Measurements from ENCODE around the gene FOXP1.

The FOXP1 gene

GRCh38 chr3:71509066-71509465, 74.5 kb downstream of the FOXP1 start:
- FAIRE-seq (no peak), DNase-seq (ENCODE audit: insufficient read length, low spot score) (no peak)
- TF ChIP-seq POLR2A (IDR thresholded peaks at IDR 0.05; ENCODE audit: low read depth, low read length), result no peak

- FAIRE-seq (no peak), DNase-seq (ENCODE audit: insufficient read length, low spot score) (no peak)
- TF ChIP-seq POLR2A (IDR thresholded peaks at IDR 0.05; ENCODE audit: low read depth, low read length), result no peak
Measured at GRCh38 chr3:71505767-71506350, 77.7 kb downstream of the FOXP1 start.

GRCh38 chr3:71504250-71505036, 79.1 kb downstream of the FOXP1 start:
- peak; percentile 56 for DNase-seq (ENCODE audit: insufficient read length, low spot score)
- FAIRE-seq, result peak; percentile 67
- no peak for TF ChIP-seq POLR2A (IDR thresholded peaks at IDR 0.05; ENCODE audit: low read depth, low read length)

- peak; percentile 25 for DNase-seq (ENCODE audit: insufficient read length, low spot score)
- no peak for TF ChIP-seq POLR2A (IDR thresholded peaks at IDR 0.05; ENCODE audit: low read depth, low read length)
- no peak for FAIRE-seq
Measured at GRCh38 chr3:71503525-71504249, 79.8 kb downstream of the FOXP1 start.

GRCh38 chr3:71502066-71502625, 81.4 kb downstream of the FOXP1 start:
- TF ChIP-seq POLR2A (IDR thresholded peaks at IDR 0.05; ENCODE audit: low read depth, low read length), result no peak
- no peak for FAIRE-seq
- DNase-seq (ENCODE audit: insufficient read length, low spot score), result no peak

- DNase-seq (ENCODE audit: insufficient read length, low spot score) (no peak), FAIRE-seq (no peak)
- no peak for TF ChIP-seq POLR2A (IDR thresholded peaks at IDR 0.05; ENCODE audit: low read depth, low read length)
Measured at GRCh38 chr3:71500696-71501095, 82.8 kb downstream of the FOXP1 start.

GRCh38 chr3:71499227-71499876, 84.2 kb downstream of the FOXP1 start:
- FAIRE-seq, result no peak
- no peak for TF ChIP-seq POLR2A (IDR thresholded peaks at IDR 0.05; ENCODE audit: low read depth, low read length)
- DNase-seq (ENCODE audit: insufficient read length, low spot score), result no peak

GRCh38 chr3:71498543-71498942, 85.0 kb downstream of the FOXP1 start:
- DNase-seq (ENCODE audit: insufficient read length, low spot score) (no peak), FAIRE-seq (no peak)
- no peak for TF ChIP-seq POLR2A (IDR thresholded peaks at IDR 0.05; ENCODE audit: low read depth, low read length)

- FAIRE-seq (no peak), DNase-seq (ENCODE audit: insufficient read length, low spot score) (no peak)
- TF ChIP-seq POLR2A (IDR thresholded peaks at IDR 0.05; ENCODE audit: low read depth, low read length), result no peak
Measured at GRCh38 chr3:71497971-71498444, 85.5 kb downstream of the FOXP1 start.

- no peak for FAIRE-seq
Measured at GRCh38 chr3:71497367-71497897, 86.1 kb downstream of the FOXP1 start.

GRCh38 chr3:71495708-71496472, 87.6 kb downstream of the FOXP1 start:
- TF ChIP-seq POLR2A (IDR thresholded peaks at IDR 0.05; ENCODE audit: low read depth, low read length), result no peak
- peak; percentile 30 for FAIRE-seq
- peak; percentile 47 for DNase-seq (ENCODE audit: insufficient read length, low spot score)

More at GRCh38 chr3:71497367-71497897, 86.1 kb downstream of the FOXP1 start:
- no peak for DNase-seq (ENCODE audit: insufficient read length, low spot score)
- TF ChIP-seq POLR2A (IDR thresholded peaks at IDR 0.05; ENCODE audit: low read depth, low read length), result no peak

GRCh38 chr3:71494212-71494611, 89.3 kb downstream of the FOXP1 start:
- TF ChIP-seq POLR2A (IDR thresholded peaks at IDR 0.05; ENCODE audit: low read depth, low read length), result no peak
- no peak for FAIRE-seq
- DNase-seq (ENCODE audit: insufficient read length, low spot score), result no peak
